ENCODE data around the gene NIPAL4.
A peak's percentile ranks its signal among the peaks of the same experiment; 100 is the strongest.

NIPAL4 gene

GRCh38 chr5:157511651-157512644 is 51.9 kb downstream of the NIPAL4 start:
- peak overlapping the region; percentile 90 for H3K27ac Mint-ChIP-seq
- H3K9me3 Mint-ChIP-seq: no peaks in the 10 kb centered on the region
- H3K4me3 Mint-ChIP-seq: no peak overlapping the region
- peaks cover 55% of the 10 kb centered on the region for H3K4me1 Mint-ChIP-seq
- H3K27me3 Mint-ChIP-seq: no peaks in the 10 kb centered on the region
- no peak for ATAC-seq
- H3K36me3 Mint-ChIP-seq: peaks cover 72% of the 10 kb centered on the region

GRCh38 chr5:157513182-157513581 is 53.2 kb downstream of the NIPAL4 start:
- ATAC-seq: no peak
- peak overlapping the region; percentile 90 for H3K27ac Mint-ChIP-seq
- H3K9me3 Mint-ChIP-seq: no peaks in the 10 kb centered on the region
- H3K4me1 Mint-ChIP-seq: peaks cover 46% of the 10 kb centered on the region
- no peak overlapping the region for H3K4me3 Mint-ChIP-seq
- peaks cover 74% of the 10 kb centered on the region for H3K36me3 Mint-ChIP-seq
- no peaks in the 10 kb centered on the region for H3K27me3 Mint-ChIP-seq

GRCh38 chr5:157514974-157515373 is 55.0 kb downstream of the NIPAL4 start:
- peaks cover 42% of the 10 kb centered on the region for H3K4me1 Mint-ChIP-seq
- H3K4me3 Mint-ChIP-seq: no peak overlapping the region
- H3K9me3 Mint-ChIP-seq: no peaks in the 10 kb centered on the region
- peak overlapping the region; percentile 80 for H3K27ac Mint-ChIP-seq
- peaks cover 70% of the 10 kb centered on the region for H3K36me3 Mint-ChIP-seq
- ATAC-seq: no peak
- H3K27me3 Mint-ChIP-seq: no peaks in the 10 kb centered on the region

GRCh38 chr5:157516006-157516405 is 56.0 kb downstream of the NIPAL4 start:
- H3K36me3 Mint-ChIP-seq: peaks cover 61% of the 10 kb centered on the region
- H3K4me1 Mint-ChIP-seq: peaks cover 52% of the 10 kb centered on the region
- no peaks in the 10 kb centered on the region for H3K9me3 Mint-ChIP-seq
- no peak overlapping the region for H3K4me3 Mint-ChIP-seq
- no peaks in the 10 kb centered on the region for H3K27me3 Mint-ChIP-seq
- peak overlapping the region; percentile 80 for H3K27ac Mint-ChIP-seq
- no peak for ATAC-seq

GRCh38 chr5:157516626-157517325 is 56.8 kb downstream of the NIPAL4 start:
- Mint-ChIP-seq H3K4me3 (no peak overlapping the region), H3K36me3 (peaks cover 59% of the 10 kb centered on the region), H3K4me1 (peaks cover 56% of the 10 kb centered on the region), H3K9me3 (no peaks in the 10 kb centered on the region), H3K27ac (peak overlapping the region; percentile 80), H3K27me3 (no peaks in the 10 kb centered on the region)
- no peak for ATAC-seq

- Mint-ChIP-seq H3K4me1 (peaks cover 58% of the 10 kb centered on the region), H3K27ac (peak overlapping the region; percentile 82), H3K27me3 (no peaks in the 10 kb centered on the region), H3K36me3 (peaks cover 53% of the 10 kb centered on the region), H3K9me3 (peaks cover 4% of the 10 kb centered on the region), H3K4me3 (no peak overlapping the region)
- ATAC-seq: peak; percentile 69
Measured at GRCh38 chr5:157518963-157519362, 59.0 kb downstream of the NIPAL4 start.

GRCh38 chr5:157519579-157520253 is 59.7 kb downstream of the NIPAL4 start:
- Mint-ChIP-seq H3K4me1 (peaks cover 61% of the 10 kb centered on the region), H3K27me3 (no peaks in the 10 kb centered on the region), H3K4me3 (no peak overlapping the region), H3K36me3 (peaks cover 49% of the 10 kb centered on the region), H3K27ac (peak overlapping the region; percentile 82), H3K9me3 (peaks cover 4% of the 10 kb centered on the region)
- ATAC-seq: peak; percentile 80

- Mint-ChIP-seq H3K36me3 (peaks cover 41% of the 10 kb centered on the region), H3K9me3 (peaks cover 4% of the 10 kb centered on the region), H3K27me3 (no peaks in the 10 kb centered on the region), H3K4me1 (peaks cover 66% of the 10 kb centered on the region), H3K27ac (peak overlapping the region; percentile 82), H3K4me3 (no peak overlapping the region)
- ATAC-seq: no peak
Measured at GRCh38 chr5:157520911-157521703, 61.1 kb downstream of the NIPAL4 start.

- Mint-ChIP-seq H3K9me3 (peaks cover 4% of the 10 kb centered on the region), H3K27ac (peak overlapping the region; percentile 82), H3K36me3 (peaks cover 37% of the 10 kb centered on the region), H3K4me1 (peaks cover 62% of the 10 kb centered on the region), H3K27me3 (no peaks in the 10 kb centered on the region), H3K4me3 (no peak overlapping the region)
- no peak for ATAC-seq
Measured at GRCh38 chr5:157521704-157522029, 61.7 kb downstream of the NIPAL4 start.

- H3K36me3 Mint-ChIP-seq: peaks cover 32% of the 10 kb centered on the region
- H3K27ac Mint-ChIP-seq: peak overlapping the region; percentile 82
- H3K4me3 Mint-ChIP-seq: no peak overlapping the region
- peaks cover 4% of the 10 kb centered on the region for H3K9me3 Mint-ChIP-seq
- no peaks in the 10 kb centered on the region for H3K27me3 Mint-ChIP-seq
- no peak for ATAC-seq
- peaks cover 69% of the 10 kb centered on the region for H3K4me1 Mint-ChIP-seq
Measured at GRCh38 chr5:157523976-157524375, 64.0 kb downstream of the NIPAL4 start.

Data from stimulated activated memory B cell treated with anti-CD40 and anti-IgM and Interleukin-4, amounts not matched to agents 10 μg/mL and 1 μg/mL and 100 μg/mL, for 72 hours (primary cell).